Panc1 (cell line): Measurements from ENCODE around the gene SRGAP3. TPM values are rescaled to one million over a fixed set of nuclear protein-coding genes. Genes with fewer than 3 reads are reported as not detected.

Experiments used
- ATAC-seq: fragments of 200-7000 bp; cut with Tn5 transposase; 2 replicates; pipeline ENCODE4 v1.9.1; 2020; ENCODE audit warnings: mild to moderate bottlenecking, moderate library complexity
- BruUV-seq: library from RNA; stranded (reverse); fragments of 400-500 nt; replicated peaks from 2 replicates; lab custom pipeline; 2021; lab: Mats Ljungman, UMichigan
- CTCF ChIA-PET: fragments of 300-600 bp; sonication (Branson Sonifier 250); formaldehyde crosslinking; loops from one replicate; lab custom pipeline; 2022; ENCODE audit warnings: antibody characterized with exemption; lab: Charles Lee
- POLR2A ChIA-PET: fragments of 300-600 bp; sonication (Branson Sonifier 250); formaldehyde crosslinking; loops from one replicate; lab custom pipeline; 2022; ENCODE audit warnings: antibody characterized with exemption; lab: Charles Lee
- DNase-seq: peaks from one replicate; pipeline ENCODE4 v3.0.0-alpha.2; 2010; ENCODE audit warnings: low read depth, low spot score
- H3K27ac ChIP-seq: 2 replicates; pipeline ENCODE4 v1.5.1; 2011; ENCODE audit warnings: mild to moderate bottlenecking, low read length, inconsistent platforms
- H3K27me3 ChIP-seq: fragments of 200-500 bp; sonication (Bioruptor generic); 2 replicates; pipeline ENCODE4 v1.6.0; 2014; ENCODE audit warnings: low read length, inconsistent platforms; ENCODE audit not compliant: control insufficient read depth, insufficient read depth
- H3K36me3 ChIP-seq: fragments of 200-500 bp; sonication (Bioruptor generic); 2 replicates; pipeline ENCODE4 v1.5.1; 2014; ENCODE audit warnings: inconsistent platforms, mild to moderate bottlenecking, low read length, moderate library complexity; ENCODE audit not compliant: control insufficient read depth, insufficient read depth
- H3K4me1 ChIP-seq: 2 replicates; pipeline ENCODE4 v1.5.1; 2011; ENCODE audit warnings: inconsistent platforms, mild to moderate bottlenecking, low read length, moderate library complexity; ENCODE audit not compliant: control insufficient read depth, insufficient read depth
- H3K4me3 ChIP-seq, 2 experiments: 2 replicates each; pipeline ENCODE4 v1.5.1; 2011 to 2012; ENCODE audit warnings: low read depth in 2 of 2, low read length in 2 of 2, mild to moderate bottlenecking in 2 of 2, inconsistent platforms in 1 of 2, moderate library complexity in 1 of 2
- H3K9me3 ChIP-seq: fragments of 200-500 bp; sonication (Bioruptor generic); 2 replicates; pipeline ENCODE4 v1.5.1; 2014; ENCODE audit warnings: low read depth, mild to moderate bottlenecking, inconsistent platforms, low read length, moderate library complexity; ENCODE audit not compliant: control insufficient read depth, insufficient read depth
- POLR2AphosphoS5 ChIP-seq: IDR thresholded peaks from 2 replicates; pipeline ENCODE4 v1.6.1; 2012; ENCODE audit warnings: mild to moderate bottlenecking, low read depth, low read length, moderate library complexity
- REST ChIP-seq, 2 experiments: IDR thresholded peaks; 2 replicates each; pipeline ENCODE4 v1.6.1; 2011 to 2012; ENCODE audit warnings: low read depth in 2 of 2, control low read depth in 1 of 2, low read length in 1 of 2, mild to moderate bottlenecking in 1 of 2, moderate library complexity in 1 of 2; ENCODE audit not compliant: insufficient read depth in 1 of 2
- SIN3A ChIP-seq: IDR thresholded peaks from 2 replicates; pipeline ENCODE4 v1.6.1; 2012; ENCODE audit warnings: low read depth, mild to moderate bottlenecking, low read length, moderate library complexity, borderline replicate concordance; ENCODE audit not compliant: insufficient read depth
- TCF7L2 ChIP-seq: IDR thresholded peaks from 2 replicates; pipeline ENCODE4 v1.6.1; 2011; ENCODE audit warnings: mild to moderate bottlenecking, low read depth, low read length, inconsistent platforms
- in situ Hi-C: cut with HindIII; loops from 2 replicates; pipeline ENCODE4 v1.10.0; 2016; ENCODE audit warnings: low sequenced_read_pairs, low pct_unique_long_range_greater_than_20kb
- intact Hi-C: fragments of 100-400 bp; cut with micrococcal nuclease; formaldehyde crosslinking; loops from one replicate; pipeline ENCODE4 v1.10.0; 2022; ENCODE audit not compliant: unreplicated experiment
- total RNA-seq: library from RNA; stranded (reverse); gene quantifications from one replicate; pipeline ENCODE4 v1.2.1, GENCODE V29; 2021; ENCODE audit not compliant: unreplicated experiment
- TF ChIP-seq, protein P1 (sequence below): fragments of 450-650 bp; IDR thresholded peaks from 2 replicates; pipeline ENCODE4 v1.5.1; 2017; ENCODE audit warnings: mild to moderate bottlenecking

Gene SRGAP3
- total RNA-seq, 1 experiment from 2014 or later, result 0.82 TPM

DNA sequence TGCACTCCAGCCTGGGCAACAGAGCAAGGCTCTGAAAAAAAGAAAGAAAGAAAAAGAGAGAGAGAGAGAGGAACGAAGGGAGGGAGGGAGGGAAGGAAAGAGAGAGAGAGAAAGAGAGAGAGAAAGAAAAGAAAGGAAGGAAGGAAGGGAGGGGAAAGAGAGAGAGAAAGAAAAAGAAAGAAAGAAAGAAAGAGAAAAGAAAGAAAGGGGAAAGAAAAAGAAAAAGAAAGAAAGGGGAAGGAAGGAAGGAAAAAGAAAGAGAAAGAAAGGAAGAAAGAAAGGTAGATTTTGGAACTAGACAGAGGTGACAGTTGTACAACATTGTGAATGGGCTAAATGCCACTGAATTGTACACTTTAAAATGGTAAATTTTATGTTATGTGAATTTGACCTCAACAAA is 5.3 kb upstream of the SRGAP3 start:
- no peak for TF ChIP-seq SIN3A
- no peak for TF ChIP-seq REST (IDR thresholded peaks at IDR 0.05; ENCODE audit: insufficient read depth in 1 of 2, low read depth in 2 of 2, low read length in 1 of 2)
- no peak for TF ChIP-seq POLR2AphosphoS5
- CTCF ChIA-PET, result interaction anchor here (0.8 kb wide), 1 partner anchor 106 kb away, joined by 3 read pairs; no protein-coding TSS in a partner anchor
- intact Hi-C loops, result no loop called here

DNA sequence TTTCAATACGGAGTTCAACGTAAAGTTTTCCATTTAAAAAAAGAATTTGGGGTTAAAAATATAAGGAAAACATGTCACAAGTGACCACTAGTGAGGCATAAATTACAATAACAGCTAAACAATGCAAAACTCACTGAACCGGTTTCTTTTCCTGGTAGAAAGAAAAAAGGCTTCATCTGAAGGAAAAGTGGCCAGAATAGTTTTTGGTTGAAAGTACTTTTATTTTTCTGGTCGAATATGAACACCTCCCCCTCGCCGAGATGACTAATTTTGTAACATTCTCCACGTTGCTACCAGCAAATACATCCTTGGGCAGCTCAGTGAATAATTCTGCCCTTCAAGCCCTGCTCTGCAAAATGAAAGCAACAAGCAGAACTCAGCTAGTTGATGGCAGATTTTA is 3.9 kb upstream of the SRGAP3 start:
- ATAC-seq, result no peak
- intact Hi-C loops, result no loop called here
- Histone ChIP-seq H3K36me3 (no peaks in the 10 kb centered on the region), H3K4me3 (no peak overlapping the region), H3K9me3 (no peaks in the 10 kb centered on the region), H3K4me1 (no peaks in the 10 kb centered on the region; the same call in 1 of the 2 replicates), H3K27ac (no peak overlapping the region), H3K27me3 (no peaks in the 10 kb centered on the region; the same call in 1 of the 2 replicates)
- DNase-seq, result no peak
- TF ChIP-seq, protein P1, sequence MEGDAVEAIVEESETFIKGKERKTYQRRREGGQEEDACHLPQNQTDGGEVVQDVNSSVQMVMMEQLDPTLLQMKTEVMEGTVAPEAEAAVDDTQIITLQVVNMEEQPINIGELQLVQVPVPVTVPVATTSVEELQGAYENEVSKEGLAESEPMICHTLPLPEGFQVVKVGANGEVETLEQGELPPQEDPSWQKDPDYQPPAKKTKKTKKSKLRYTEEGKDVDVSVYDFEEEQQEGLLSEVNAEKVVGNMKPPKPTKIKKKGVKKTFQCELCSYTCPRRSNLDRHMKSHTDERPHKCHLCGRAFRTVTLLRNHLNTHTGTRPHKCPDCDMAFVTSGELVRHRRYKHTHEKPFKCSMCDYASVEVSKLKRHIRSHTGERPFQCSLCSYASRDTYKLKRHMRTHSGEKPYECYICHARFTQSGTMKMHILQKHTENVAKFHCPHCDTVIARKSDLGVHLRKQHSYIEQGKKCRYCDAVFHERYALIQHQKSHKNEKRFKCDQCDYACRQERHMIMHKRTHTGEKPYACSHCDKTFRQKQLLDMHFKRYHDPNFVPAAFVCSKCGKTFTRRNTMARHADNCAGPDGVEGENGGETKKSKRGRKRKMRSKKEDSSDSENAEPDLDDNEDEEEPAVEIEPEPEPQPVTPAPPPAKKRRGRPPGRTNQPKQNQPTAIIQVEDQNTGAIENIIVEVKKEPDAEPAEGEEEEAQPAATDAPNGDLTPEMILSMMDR, result no peak
- TF ChIP-seq TCF7L2 (no peak), REST (IDR thresholded peaks at IDR 0.05; ENCODE audit: insufficient read depth in 1 of 2, low read depth in 2 of 2, low read length in 1 of 2) (no peak), SIN3A (no peak), POLR2AphosphoS5 (no peak)
- CTCF ChIA-PET, result no interaction called here
- POLR2A ChIA-PET, result no interaction called here
- BruUV-seq, result no TSS peak
- in situ Hi-C loops, result no loop called here

More for the DNA sequence above, 5.3 kb upstream of the SRGAP3 start:
- in situ Hi-C loops, result no loop called here
- H3K36me3 ChIP-seq, result no peaks in the 10 kb centered on the region
- no peaks in the 10 kb centered on the region for H3K9me3 ChIP-seq
- no peaks in the 10 kb centered on the region; the same call in 1 of the 2 replicates for H3K4me1 ChIP-seq
- POLR2A ChIA-PET, result no interaction called here
- DNase-seq (no peak), ATAC-seq (no peak)
- BruUV-seq, result no TSS peak
- H3K27me3 ChIP-seq, result no peaks in the 10 kb centered on the region; the same call in 1 of the 2 replicates
- no peak overlapping the region for H3K4me3 ChIP-seq
- no peak overlapping the region for H3K27ac ChIP-seq
